GM12878 (cell line): Measurements from ENCODE around the gene GUCY2D. TPM values are rescaled to one million over a fixed set of nuclear protein-coding genes. Genes with fewer than 3 reads are reported as not detected.

ENCODE experiments used
- ATAC-seq: fragments of 200-7000 bp; cut with Tn5 transposase; 3 replicates; pipeline ENCODE4 v1.9.1; 2020; ENCODE audit warnings: mild to moderate bottlenecking, moderate library complexity
- BruUV-seq: library from RNA; stranded (reverse); fragments of 400-500 nt; replicated peaks from 2 replicates; lab custom pipeline; 2021; lab: Mats Ljungman, UMichigan
- CTCF ChIA-PET: fragments of 300-600 bp; sonication (Branson Sonifier 250); formaldehyde crosslinking; extraction: SDS; loops from one replicate; lab custom pipeline; 2021; ENCODE audit warnings: inconsistent platforms; lab: Yijun Ruan, JAX
- POLR2A ChIA-PET: fragments of 350-600 bp; formaldehyde crosslinking; extraction: SDS; loops from one replicate; lab custom pipeline; 2021; ENCODE audit warnings: inconsistent platforms; lab: Charles Lee
- RAD21 ChIA-PET: fragments of 300-600 bp; sonication (Branson Sonifier 250); formaldehyde crosslinking; loops from one replicate; lab custom pipeline; 2023; ENCODE audit warnings: antibody characterized with exemption; ENCODE audit not compliant: unreplicated experiment; lab: Charles Lee
- SMC1A ChIA-PET: fragments of 300-600 bp; sonication (Branson Sonifier 250); formaldehyde crosslinking; loops from one replicate; lab custom pipeline; 2023; ENCODE audit not compliant: unreplicated experiment, uncharacterized antibody; lab: Charles Lee
- DNase-seq: peaks from one replicate; pipeline ENCODE4 v3.0.0-alpha.2; 2011; ENCODE audit warnings: low read depth, low spot score
- FAIRE-seq: peaks from 3 replicates; lab custom pipeline; 2011; peaks lifted over from hg19 to GRCh38; lab: Jason Lieb, UNC
- H2AFZ ChIP-seq: 2 replicates; pipeline ENCODE4 v1.6.0; 2011; ENCODE audit warnings: low read depth, low read length, control low read depth; ENCODE audit not compliant: control insufficient read depth
- H3K27ac ChIP-seq: 2 replicates; pipeline ENCODE4 v1.5.1; 2011; ENCODE audit warnings: control low read depth; ENCODE audit not compliant: control insufficient read depth, insufficient read depth
- H3K27me3 ChIP-seq, 2 experiments: replicated peaks in 1 of 2; 2 replicates each; pipeline versions ENCODE4 v1.6.0 to v1.6.1; 2011; ENCODE audit warnings: low read length in 1 of 2; ENCODE audit not compliant: control insufficient read depth in 2 of 2, insufficient read depth in 2 of 2
- H3K36me3 ChIP-seq, 2 experiments: 2 replicates each; pipeline ENCODE4 v1.5.1; 2011; ENCODE audit warnings: low read length in 1 of 2; ENCODE audit not compliant: control insufficient read depth in 2 of 2, insufficient read depth in 2 of 2
- H3K4me1 ChIP-seq: 2 replicates; pipeline ENCODE4 v1.6.1; 2011; ENCODE audit warnings: mild to moderate bottlenecking, low read length, moderate library complexity, mixed read lengths; ENCODE audit not compliant: control insufficient read depth, insufficient read depth
- H3K4me2 ChIP-seq: 2 replicates; pipeline ENCODE4 v1.6.0; 2011; ENCODE audit warnings: control low read depth; ENCODE audit not compliant: control insufficient read depth, insufficient read depth
- H3K4me3 ChIP-seq: fragments of 200-600 bp; sonication (generic); 2 replicates; pipeline ENCODE4 v1.5.1; 2016
- H3K79me2 ChIP-seq: 2 replicates; pipeline ENCODE4 v1.6.0; 2011; ENCODE audit warnings: low read length; ENCODE audit not compliant: control insufficient read depth, insufficient read depth
- H3K9ac ChIP-seq: 2 replicates; pipeline ENCODE4 v1.8.0; 2011; ENCODE audit warnings: low read length, control low read depth, mixed read lengths; ENCODE audit not compliant: control insufficient read depth, insufficient read depth
- H3K9me3 ChIP-seq: replicated peaks from 3 replicates; pipeline ENCODE4 v1.5.1; 2011; ENCODE audit warnings: mild to moderate bottlenecking, low read length; ENCODE audit not compliant: control insufficient read depth, insufficient read depth
- H4K20me1 ChIP-seq: 2 replicates; pipeline ENCODE4 v1.6.0; 2011; ENCODE audit not compliant: control insufficient read depth, insufficient read depth
- ASH2L ChIP-seq: fragments of 300-600, 200-600 bp; sonication (generic); IDR thresholded peaks from 2 replicates; pipeline ENCODE4 v1.6.1; 2017; ENCODE audit warnings: low read depth, mild to moderate bottlenecking, borderline replicate concordance
- FOXM1 ChIP-seq: IDR thresholded peaks from 2 replicates; pipeline ENCODE4 v1.6.1; 2012; ENCODE audit warnings: low read depth, mild to moderate bottlenecking, inconsistent platforms, low read length, moderate library complexity
- NFYA ChIP-seq: IDR thresholded peaks from 2 replicates; pipeline ENCODE4 v1.6.1; 2011; ENCODE audit warnings: low read depth, mild to moderate bottlenecking, low read length, improper control_type of control experiment, borderline replicate concordance
- PKNOX1 ChIP-seq: fragments of 450-650 bp; IDR thresholded peaks from 2 replicates; pipeline ENCODE4 v1.6.1; 2016; ENCODE audit warnings: mild to moderate bottlenecking
- POLR2A ChIP-seq: IDR thresholded peaks from 2 replicates; pipeline ENCODE4 v1.6.1; 2011; ENCODE audit warnings: low read depth, mild to moderate bottlenecking, low read length
- RELA ChIP-seq: fragments of 450-650 bp; IDR thresholded peaks from 2 replicates; pipeline ENCODE4 v1.8.0; 2014; ENCODE audit warnings: borderline replicate concordance; ENCODE audit not compliant: partially characterized antibody
- ZNF207 ChIP-seq: fragments of 450-650 bp; IDR thresholded peaks from 2 replicates; pipeline ENCODE4 v1.6.1; 2014; ENCODE audit warnings: antibody characterized with exemption, mild to moderate bottlenecking, borderline replicate concordance
- ZNF687 ChIP-seq: fragments of 450-650 bp; IDR thresholded peaks from 2 replicates; pipeline ENCODE4 v1.6.1; 2017; ENCODE audit warnings: mild to moderate bottlenecking, moderate library complexity
- WGBS: methylation state at CpG from one replicate; pipeline ENCODE4 v1.1.6; 2016; ENCODE audit warnings: low lambda C conversion rate; ENCODE audit not compliant: insufficient replicate concordance, insufficient coverage; ENCODE audit errors: missing lambda C conversion rate; 5-methylcytosine and 5-hydroxymethylcytosine counted together
- in situ Hi-C: fragments of 300-500 bp; cut with MboI; formaldehyde crosslinking; loops from 9 replicates; pipeline ENCODE4 v1.14.3; 2018; ENCODE audit warnings: mixed read lengths
- intact Hi-C: fragments of 100-400 bp; cut with micrococcal nuclease; formaldehyde crosslinking; loops from one replicate; pipeline ENCODE4 v1.14.2; 2022; ENCODE audit not compliant: unreplicated experiment
- polyA plus RNA-seq, 11 experiments: library from polyadenylated mRNA; depleted of rRNA in 4 of 11; unstranded in 6 of 11; stranded (reverse) in 5 of 11; fragments of >200 nt; fragmentation: Nextera tagmentation in 4 of 11; fragmentation: Illumina TruSeq in 1 of 11; extraction: Ambion mirVana in 4 of 11; extraction: Trizol in 1 of 11; gene quantifications; 1 replicate in 1 of 11; 2 replicates in 10 of 11; pipeline versions ENCODE4 v1.2.1 to v1.2.3, GENCODE V29; 2011 to 2016; ENCODE audit warnings: inconsistent platforms in 2 of 11, missing spikeins in 2 of 11, low read depth in 1 of 11
- total RNA-seq, 4 experiments: library from RNA; depleted of rRNA in 3 of 4; stranded (reverse); fragments of >200 nt in 3 of 4; fragmentation: Illumina TruSeq in 1 of 4; extraction: Trizol in 1 of 4; gene quantifications; 2 replicates each; pipeline versions ENCODE4 v1.2.1 to v1.2.3, GENCODE V29; 2013 to 2021
- TF ChIP-seq, protein P1 (sequence below): fragments of 450-650 bp; conservative IDR thresholded peaks from 2 replicates; pipeline ENCODE4 v1.6.1; 2017; ENCODE audit warnings: mild to moderate bottlenecking, moderate library complexity
- TF ChIP-seq, protein P2 (sequence below): IDR thresholded peaks from 2 replicates; pipeline ENCODE4 v1.6.1; 2011; ENCODE audit warnings: low read depth, low read length, improper control_type of control experiment, borderline replicate concordance
- TF ChIP-seq, protein P3 (sequence below): fragments of 450-650 bp; formaldehyde crosslinking; IDR thresholded peaks from 2 replicates; pipeline ENCODE4 v1.4.0; 2020; ENCODE audit warnings: mild to moderate bottlenecking, moderate library complexity

Gene GUCY2D
- total and polyA plus RNA-seq, 10 of the 15 experiments (the other 5 are each of a cell fraction or from before 2014, with no cell fraction given), result not detected

- ChIA-PET SMC1A (interaction anchor here (1.0 kb wide), 1 partner anchor 10 kb away, joined by 4 read pairs; no protein-coding TSS in a partner anchor), POLR2A (no interaction called here), CTCF (interaction anchor here (0.6 to 1.6 kb wide), 3 partner anchors 11 to 62 kb away, joined by 3 to 7 read pairs (median 4); no protein-coding TSS in a partner anchor), RAD21 (no interaction called here)
- Histone ChIP-seq H3K9ac (no peak overlapping the region), H3K27ac (no peak overlapping the region), H3K36me3 (no peaks in the 10 kb centered on the region), H3K9me3 (no peaks in the 10 kb centered on the region), H3K4me3 (no peak overlapping the region), H4K20me1 (no peaks in the 10 kb centered on the region), H3K4me1 (peaks cover 12% of the 10 kb centered on the region), H3K27me3 (peaks cover 0 to 4% of the 10 kb centered on the region in 2 experiments; a peak in 1 of 4 replicates), H3K79me2 (no peaks in the 10 kb centered on the region), H2AFZ (no peak overlapping the region), H3K4me2 (no peak overlapping the region)
- in situ Hi-C loops, result no loop called here
- intact Hi-C loops, result no loop called here
- BruUV-seq, result no TSS peak
- 30% methylated on average over 7 of the region's 7 CpGs for WGBS
- ATAC-seq (no peak), DNase-seq (no peak), FAIRE-seq (no peak)
- TF ChIP-seq POLR2A (no peak), NFYA (no peak), RELA (no peak), ASH2L (no peak), PKNOX1 (no peak), FOXM1 (no peak), ZNF687 (no peak), ZNF207 (no peak)
- TF ChIP-seq, protein P1, sequence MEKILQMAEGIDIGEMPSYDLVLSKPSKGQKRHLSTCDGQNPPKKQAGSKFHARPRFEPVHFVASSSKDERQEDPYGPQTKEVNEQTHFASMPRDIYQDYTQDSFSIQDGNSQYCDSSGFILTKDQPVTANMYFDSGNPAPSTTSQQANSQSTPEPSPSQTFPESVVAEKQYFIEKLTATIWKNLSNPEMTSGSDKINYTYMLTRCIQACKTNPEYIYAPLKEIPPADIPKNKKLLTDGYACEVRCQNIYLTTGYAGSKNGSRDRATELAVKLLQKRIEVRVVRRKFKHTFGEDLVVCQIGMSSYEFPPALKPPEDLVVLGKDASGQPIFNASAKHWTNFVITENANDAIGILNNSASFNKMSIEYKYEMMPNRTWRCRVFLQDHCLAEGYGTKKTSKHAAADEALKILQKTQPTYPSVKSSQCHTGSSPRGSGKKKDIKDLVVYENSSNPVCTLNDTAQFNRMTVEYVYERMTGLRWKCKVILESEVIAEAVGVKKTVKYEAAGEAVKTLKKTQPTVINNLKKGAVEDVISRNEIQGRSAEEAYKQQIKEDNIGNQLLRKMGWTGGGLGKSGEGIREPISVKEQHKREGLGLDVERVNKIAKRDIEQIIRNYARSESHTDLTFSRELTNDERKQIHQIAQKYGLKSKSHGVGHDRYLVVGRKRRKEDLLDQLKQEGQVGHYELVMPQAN, result no peak
- TF ChIP-seq, protein P2, sequence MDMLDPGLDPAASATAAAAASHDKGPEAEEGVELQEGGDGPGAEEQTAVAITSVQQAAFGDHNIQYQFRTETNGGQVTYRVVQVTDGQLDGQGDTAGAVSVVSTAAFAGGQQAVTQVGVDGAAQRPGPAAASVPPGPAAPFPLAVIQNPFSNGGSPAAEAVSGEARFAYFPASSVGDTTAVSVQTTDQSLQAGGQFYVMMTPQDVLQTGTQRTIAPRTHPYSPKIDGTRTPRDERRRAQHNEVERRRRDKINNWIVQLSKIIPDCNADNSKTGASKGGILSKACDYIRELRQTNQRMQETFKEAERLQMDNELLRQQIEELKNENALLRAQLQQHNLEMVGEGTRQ, result no peak
- TF ChIP-seq, protein P3, sequence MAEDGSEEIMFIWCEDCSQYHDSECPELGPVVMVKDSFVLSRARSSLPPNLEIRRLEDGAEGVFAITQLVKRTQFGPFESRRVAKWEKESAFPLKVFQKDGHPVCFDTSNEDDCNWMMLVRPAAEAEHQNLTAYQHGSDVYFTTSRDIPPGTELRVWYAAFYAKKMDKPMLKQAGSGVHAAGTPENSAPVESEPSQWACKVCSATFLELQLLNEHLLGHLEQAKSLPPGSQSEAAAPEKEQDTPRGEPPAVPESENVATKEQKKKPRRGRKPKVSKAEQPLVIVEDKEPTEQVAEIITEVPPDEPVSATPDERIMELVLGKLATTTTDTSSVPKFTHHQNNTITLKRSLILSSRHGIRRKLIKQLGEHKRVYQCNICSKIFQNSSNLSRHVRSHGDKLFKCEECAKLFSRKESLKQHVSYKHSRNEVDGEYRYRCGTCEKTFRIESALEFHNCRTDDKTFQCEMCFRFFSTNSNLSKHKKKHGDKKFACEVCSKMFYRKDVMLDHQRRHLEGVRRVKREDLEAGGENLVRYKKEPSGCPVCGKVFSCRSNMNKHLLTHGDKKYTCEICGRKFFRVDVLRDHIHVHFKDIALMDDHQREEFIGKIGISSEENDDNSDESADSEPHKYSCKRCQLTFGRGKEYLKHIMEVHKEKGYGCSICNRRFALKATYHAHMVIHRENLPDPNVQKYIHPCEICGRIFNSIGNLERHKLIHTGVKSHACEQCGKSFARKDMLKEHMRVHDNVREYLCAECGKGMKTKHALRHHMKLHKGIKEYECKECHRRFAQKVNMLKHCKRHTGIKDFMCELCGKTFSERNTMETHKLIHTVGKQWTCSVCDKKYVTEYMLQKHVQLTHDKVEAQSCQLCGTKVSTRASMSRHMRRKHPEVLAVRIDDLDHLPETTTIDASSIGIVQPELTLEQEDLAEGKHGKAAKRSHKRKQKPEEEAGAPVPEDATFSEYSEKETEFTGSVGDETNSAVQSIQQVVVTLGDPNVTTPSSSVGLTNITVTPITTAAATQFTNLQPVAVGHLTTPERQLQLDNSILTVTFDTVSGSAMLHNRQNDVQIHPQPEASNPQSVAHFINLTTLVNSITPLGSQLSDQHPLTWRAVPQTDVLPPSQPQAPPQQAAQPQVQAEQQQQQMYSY (CRISPR knock-in tag), result no peak
Observed at GRCh38 chr17:8051831-8052230, 49.4 kb downstream of the GUCY2D start.
